Testis (tissue), 3 donors: ENCODE results near the gene HSPA4. TPM values are rescaled to one million over a fixed set of nuclear protein-coding genes. Genes with fewer than 3 reads are reported as not detected.

ENCODE experiments used
- DNase-seq: peaks from one replicate; pipeline ENCODE4 v3.0.0-alpha.2; 2019
- H3K27ac ChIP-seq, 2 donors: fragments of 200-600 bp; sonication (generic); one replicate each; pipeline ENCODE4 v1.5.1; 2019
- H3K27me3 ChIP-seq: fragments of 200-600 bp; sonication (generic); one replicate; pipeline ENCODE4 v1.5.1; 2019
- H3K36me3 ChIP-seq: fragments of 200-600 bp; sonication (generic); one replicate; pipeline ENCODE4 v1.5.1; 2017; ENCODE audit warnings: low read depth; ENCODE audit errors: missing control alignments
- H3K4me1 ChIP-seq: fragments of 200-600 bp; sonication (generic); one replicate; pipeline ENCODE4 v1.5.1; 2019
- H3K4me3 ChIP-seq, 2 donors: fragments of 200-600 bp; sonication (generic); one replicate each; pipeline ENCODE4 v1.5.1; 2017 to 2019
- H3K9me3 ChIP-seq: fragments of 200-600 bp; sonication (generic); one replicate; pipeline ENCODE4 v1.5.1; 2017
- POLR2A ChIP-seq: fragments of 450-650 bp; IDR thresholded peaks from one replicate; pipeline ENCODE4 v1.6.1; 2017; ENCODE audit warnings: antibody characterized with exemption, mild to moderate bottlenecking, moderate library complexity
- WGBS, 2 donors: methylation state at CpG; one replicate each; pipeline ENCODE4 v1.1.5; 2018; 5-methylcytosine and 5-hydroxymethylcytosine counted together
- intact Hi-C: fragments of 100-400 bp; cut with DNase I; formaldehyde crosslinking; loops from one replicate; pipeline ENCODE4 v1.15.1; 2023; ENCODE audit warnings: low total_unique reads
- polyA plus RNA-seq: library from polyadenylated mRNA; stranded (reverse); fragments of 350-450 nt; fragmentation: Illumina TruSeq; extraction: RNeasy Lipid Tissue Mini Kit (QIAGEN cat#74804); gene quantifications from one replicate; pipeline ENCODE4 v1.2.3, GENCODE V29; 2014; ENCODE audit warnings: low read depth, low replicate concordance; ENCODE audit not compliant: insufficient read depth
- total RNA-seq, 2 donors: library from RNA; depleted of rRNA; stranded (reverse); fragments of >200 nt; gene quantifications; one replicate each; pipeline ENCODE4 v1.2.3, GENCODE V29; 2016
- TF ChIP-seq, protein P1 (sequence below), 3 experiments: fragments of 450-650 bp in 2 of 3; fragments of 200-600 bp in 1 of 3; sonication (generic) in 1 of 3; IDR thresholded peaks; one replicate each; pipeline ENCODE4 v1.5.1; 2016 to 2019; ENCODE audit warnings: antibody characterized with exemption in 3 of 3, mild to moderate bottlenecking in 2 of 3, moderate library complexity in 1 of 3

The HSPA4 gene
- total and polyA plus RNA-seq, 3 donors from 2014 or later: 107 to 143 (median 108) TPM

DNA sequence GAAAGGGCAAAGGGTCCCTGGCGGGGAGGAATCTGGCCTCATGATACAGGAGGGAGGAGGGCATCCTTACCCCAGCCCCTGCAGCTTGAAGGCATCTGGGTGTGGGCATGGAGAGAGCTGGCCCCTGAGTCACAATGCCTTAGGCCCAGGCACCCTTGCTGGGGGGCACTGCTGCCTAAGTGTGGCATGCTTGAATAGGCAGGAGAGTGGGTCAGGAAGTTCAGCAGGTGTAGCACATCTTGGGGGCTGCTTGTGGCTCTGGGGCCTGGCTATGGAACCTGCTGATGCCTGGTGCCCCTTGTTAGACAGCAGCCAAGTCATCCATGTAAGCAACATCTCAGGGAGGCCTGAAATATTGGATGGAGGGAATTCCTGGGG lies 63.1 kb downstream of the HSPA4 start:
- no peaks in the 10 kb centered on the region for H3K4me1 ChIP-seq
- no peak overlapping the region for H3K4me3 ChIP-seq
- H3K9me3 ChIP-seq: no peaks in the 10 kb centered on the region
- H3K27me3 ChIP-seq: no peaks in the 10 kb centered on the region
- 100% methylated on average over 1 of the region's 1 CpG for WGBS, 2 donors
- intact Hi-C loops: no loop called here
- no peak for DNase-seq
- TF ChIP-seq, protein P1, sequence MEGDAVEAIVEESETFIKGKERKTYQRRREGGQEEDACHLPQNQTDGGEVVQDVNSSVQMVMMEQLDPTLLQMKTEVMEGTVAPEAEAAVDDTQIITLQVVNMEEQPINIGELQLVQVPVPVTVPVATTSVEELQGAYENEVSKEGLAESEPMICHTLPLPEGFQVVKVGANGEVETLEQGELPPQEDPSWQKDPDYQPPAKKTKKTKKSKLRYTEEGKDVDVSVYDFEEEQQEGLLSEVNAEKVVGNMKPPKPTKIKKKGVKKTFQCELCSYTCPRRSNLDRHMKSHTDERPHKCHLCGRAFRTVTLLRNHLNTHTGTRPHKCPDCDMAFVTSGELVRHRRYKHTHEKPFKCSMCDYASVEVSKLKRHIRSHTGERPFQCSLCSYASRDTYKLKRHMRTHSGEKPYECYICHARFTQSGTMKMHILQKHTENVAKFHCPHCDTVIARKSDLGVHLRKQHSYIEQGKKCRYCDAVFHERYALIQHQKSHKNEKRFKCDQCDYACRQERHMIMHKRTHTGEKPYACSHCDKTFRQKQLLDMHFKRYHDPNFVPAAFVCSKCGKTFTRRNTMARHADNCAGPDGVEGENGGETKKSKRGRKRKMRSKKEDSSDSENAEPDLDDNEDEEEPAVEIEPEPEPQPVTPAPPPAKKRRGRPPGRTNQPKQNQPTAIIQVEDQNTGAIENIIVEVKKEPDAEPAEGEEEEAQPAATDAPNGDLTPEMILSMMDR (IDR thresholded peaks at IDR 0.05): no peak
- no peak for TF ChIP-seq POLR2A
- H3K27ac ChIP-seq: no peak overlapping the region
- no peaks in the 10 kb centered on the region for H3K36me3 ChIP-seq

GRCh38 chr5:133116601-133117000 lies 64.8 kb downstream of the HSPA4 start:
- 89 to 97% methylated on average over 2 of the region's 2 CpGs for WGBS, 2 donors
- Histone ChIP-seq H3K36me3 (no peaks in the 10 kb centered on the region), H3K9me3 (no peaks in the 10 kb centered on the region), H3K27me3 (no peaks in the 10 kb centered on the region), H3K27ac (no peak overlapping the region), H3K4me1 (no peaks in the 10 kb centered on the region), H3K4me3 (no peak overlapping the region)
- no peak for TF ChIP-seq POLR2A
- TF ChIP-seq, protein P1 (IDR thresholded peaks at IDR 0.05): no peak
- no peak for DNase-seq
- intact Hi-C loops: no loop called here

DNA sequence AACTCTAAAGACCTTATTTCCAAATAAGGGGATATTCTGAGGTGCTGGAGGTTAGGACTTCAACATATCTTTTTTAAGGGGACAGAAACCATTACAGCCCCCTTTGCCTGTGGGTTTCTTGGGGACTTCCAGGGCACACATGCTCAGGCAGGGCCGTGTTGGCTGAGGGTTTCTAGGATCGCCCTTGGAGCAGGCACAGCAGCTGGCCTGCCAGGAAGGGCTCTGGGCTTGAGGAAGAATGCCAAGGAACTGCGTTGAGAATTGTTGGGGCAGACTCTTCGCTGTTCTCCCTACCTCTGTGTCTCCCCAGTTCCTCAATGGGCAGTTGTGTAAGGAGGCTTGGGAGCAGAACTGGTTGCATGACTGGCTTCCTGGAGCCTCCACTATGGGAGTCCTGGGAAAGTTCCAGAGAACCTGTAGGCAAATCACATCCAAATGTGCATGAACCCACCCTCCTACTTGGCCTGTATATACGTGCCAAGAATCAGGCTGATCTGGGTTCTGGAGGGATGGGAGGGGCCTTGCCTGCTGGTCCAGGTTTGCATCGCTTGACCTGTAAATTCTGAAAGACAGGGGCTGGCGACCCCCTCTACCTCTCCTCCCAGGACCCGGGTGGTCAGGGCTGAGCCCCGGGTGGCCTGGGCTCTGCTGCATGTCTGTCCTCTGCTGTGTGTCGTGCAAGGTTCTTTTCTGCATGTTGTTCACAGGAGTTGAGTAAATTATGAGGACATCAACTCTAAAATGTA lies 65.5 kb downstream of the HSPA4 start:
- DNase-seq: no peak
- no peaks in the 10 kb centered on the region for H3K36me3 ChIP-seq
- no peak for TF ChIP-seq POLR2A
- TF ChIP-seq, protein P1 (IDR thresholded peaks at IDR 0.05): no peak
- no peak overlapping the region for H3K4me3 ChIP-seq
- no peaks in the 10 kb centered on the region for H3K4me1 ChIP-seq
- no peaks in the 10 kb centered on the region for H3K9me3 ChIP-seq
- 84 to 91% methylated on average over 5 to 10 of the region's 10 CpGs for WGBS, 2 donors
- H3K27me3 ChIP-seq: no peaks in the 10 kb centered on the region
- intact Hi-C loops: no loop called here
- H3K27ac ChIP-seq: no peak overlapping the region

GRCh38 chr5:133117912-133118445 lies 66.2 kb downstream of the HSPA4 start:
- no peaks in the 10 kb centered on the region for H3K36me3 ChIP-seq
- H3K4me3 ChIP-seq: no peak overlapping the region
- no peaks in the 10 kb centered on the region for H3K27me3 ChIP-seq
- intact Hi-C loops: no loop called here
- 95 to 96% methylated on average over 9 of the region's 9 CpGs for WGBS, 2 donors
- no peak for TF ChIP-seq POLR2A
- TF ChIP-seq, protein P1 (IDR thresholded peaks at IDR 0.05): no peak
- no peaks in the 10 kb centered on the region for H3K9me3 ChIP-seq
- no peak overlapping the region for H3K27ac ChIP-seq
- H3K4me1 ChIP-seq: no peaks in the 10 kb centered on the region
- DNase-seq: no peak

DNA sequence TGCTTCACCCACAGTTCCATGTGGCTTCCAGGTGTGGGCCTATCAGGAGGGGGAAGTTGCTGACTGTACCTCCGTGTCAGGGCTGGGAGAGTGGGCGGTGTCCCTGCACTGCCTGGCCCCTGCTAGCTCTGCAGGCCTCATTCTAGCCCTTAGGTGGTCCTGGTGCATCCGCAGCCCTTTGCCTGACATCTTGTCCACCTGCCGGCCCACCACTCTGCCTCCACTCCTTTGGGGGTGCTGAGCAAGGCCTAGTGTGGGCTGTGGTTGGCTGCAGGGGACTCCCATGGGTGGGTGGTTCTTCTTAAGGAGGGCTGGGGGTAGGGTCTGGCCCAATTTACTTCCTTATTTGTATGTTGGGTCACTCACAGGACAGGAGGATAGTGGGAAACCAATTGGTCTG lies 66.9 kb downstream of the HSPA4 start:
- no peaks in the 10 kb centered on the region for H3K9me3 ChIP-seq
- WGBS, 2 donors: 81 to 100% methylated on average over 1 to 4 of the region's 4 CpGs
- no peak overlapping the region for H3K27ac ChIP-seq
- intact Hi-C loops: no loop called here
- no peak for DNase-seq
- no peaks in the 10 kb centered on the region for H3K27me3 ChIP-seq
- H3K36me3 ChIP-seq: no peaks in the 10 kb centered on the region
- H3K4me3 ChIP-seq: no peak overlapping the region
- H3K4me1 ChIP-seq: no peaks in the 10 kb centered on the region
- TF ChIP-seq POLR2A: no peak
- TF ChIP-seq, protein P1 (IDR thresholded peaks at IDR 0.05): no peak
